ENCODE results near the gene RAB3C. TPM values are rescaled to one million over a fixed set of nuclear protein-coding genes. Genes with fewer than 3 reads are reported as not detected.

RAB3C gene
- total RNA-seq, 1 donor from 2014 or later = not detected

DNA sequence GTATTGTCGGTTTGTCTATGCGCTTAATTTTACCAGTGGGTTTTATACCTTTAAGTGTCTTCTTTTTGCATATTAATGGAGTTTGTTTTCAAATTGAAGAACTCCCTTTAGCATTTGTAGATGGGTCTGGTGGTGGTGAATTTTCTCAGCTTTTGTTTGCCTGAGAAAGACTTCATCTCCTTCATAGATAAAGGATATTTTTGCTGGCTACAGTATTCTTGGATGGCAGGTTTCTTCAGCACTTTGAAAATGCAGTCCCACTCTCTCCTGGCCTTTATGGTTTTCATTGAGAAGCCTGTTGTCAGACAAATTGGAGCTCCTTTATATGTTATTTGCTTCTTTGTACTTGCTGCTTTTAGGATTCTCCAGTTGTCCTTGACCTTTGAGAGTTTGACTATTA is 142.1 kb downstream of the RAB3C start:
- intact Hi-C loops (cut with micrococcal nuclease) = no loop called here

DNA sequence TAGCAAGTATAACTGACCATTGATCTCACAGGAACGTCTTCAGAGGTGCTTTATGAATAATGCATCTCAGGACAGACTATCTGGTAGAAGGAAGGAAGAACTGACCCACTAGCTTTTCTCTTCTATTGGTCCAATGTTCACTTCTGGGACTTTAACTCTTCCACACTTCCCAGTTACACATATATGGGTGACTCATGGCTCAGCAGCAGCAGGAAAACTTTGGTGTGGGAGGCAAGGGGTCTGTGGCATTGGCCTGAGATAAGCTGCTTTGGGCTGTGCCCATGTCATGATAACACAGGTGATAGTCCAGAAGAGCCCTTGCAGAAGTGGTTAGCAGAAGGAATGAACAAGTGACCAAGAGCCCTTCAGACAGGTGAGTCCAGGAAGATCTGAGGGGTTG is 148.8 kb downstream of the RAB3C start:
- intact Hi-C loops (cut with micrococcal nuclease) = no loop called here

DNA sequence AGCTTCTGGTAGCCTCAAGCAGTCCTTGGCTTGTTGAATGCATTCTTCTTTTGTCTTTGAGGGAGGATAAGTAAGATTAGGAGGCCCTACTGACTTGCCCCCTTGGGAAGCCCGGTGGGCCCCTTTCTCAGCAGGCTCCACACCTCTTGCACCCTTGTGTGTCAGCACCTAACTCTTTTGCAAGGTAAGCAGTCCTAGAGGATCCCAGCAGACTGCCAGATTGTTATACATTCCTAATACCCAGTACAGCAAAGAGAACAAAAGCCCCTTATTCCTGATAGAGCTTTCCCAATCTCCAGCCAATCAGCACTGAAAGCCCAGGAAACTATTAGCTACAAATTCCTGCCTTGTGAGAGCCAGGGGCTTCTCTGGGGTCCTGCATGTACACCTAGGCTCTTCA is 152.8 kb downstream of the RAB3C start:
- intact Hi-C loops (cut with micrococcal nuclease) = no loop called here

DNA sequence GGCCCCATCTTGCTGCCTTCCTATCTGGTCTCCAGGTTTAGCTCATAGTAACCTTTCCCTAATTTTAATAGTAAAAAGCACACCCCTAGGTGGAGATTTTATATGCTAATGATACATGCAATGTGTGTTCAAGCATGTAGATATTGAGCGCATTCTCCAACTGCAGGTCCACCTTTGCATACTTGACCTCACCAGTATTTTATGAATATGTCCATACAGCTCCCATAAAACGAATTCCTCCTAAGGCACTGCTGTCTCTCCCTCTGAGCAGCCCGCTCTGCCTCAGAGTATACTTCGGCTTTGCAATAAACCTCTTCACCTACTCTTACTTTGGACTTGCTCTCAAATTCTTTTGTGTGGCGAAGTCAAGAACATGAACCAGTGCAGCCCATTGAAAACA is 153.3 kb downstream of the RAB3C start:
- intact Hi-C loops (cut with micrococcal nuclease) = no loop called here

DNA sequence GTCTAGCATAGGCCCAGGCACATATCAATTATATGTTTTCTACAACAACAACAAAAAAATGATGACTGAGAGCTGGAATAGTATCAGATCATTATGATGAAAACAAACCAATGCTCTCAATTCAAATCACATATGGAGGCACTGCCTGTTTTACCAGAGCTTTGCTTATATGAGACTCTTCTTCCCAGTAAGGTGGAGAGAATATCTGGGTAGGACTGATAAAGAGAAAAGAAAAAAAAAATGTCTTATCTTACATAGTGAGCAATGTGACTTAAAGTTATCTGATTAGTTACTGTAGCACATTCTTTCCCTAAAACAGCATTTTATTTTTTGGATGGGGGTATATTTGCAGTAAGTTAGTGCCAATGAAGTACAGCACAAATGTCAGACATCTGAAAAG is 154.8 kb downstream of the RAB3C start:
- intact Hi-C loops (cut with micrococcal nuclease) = no loop called here

DNA sequence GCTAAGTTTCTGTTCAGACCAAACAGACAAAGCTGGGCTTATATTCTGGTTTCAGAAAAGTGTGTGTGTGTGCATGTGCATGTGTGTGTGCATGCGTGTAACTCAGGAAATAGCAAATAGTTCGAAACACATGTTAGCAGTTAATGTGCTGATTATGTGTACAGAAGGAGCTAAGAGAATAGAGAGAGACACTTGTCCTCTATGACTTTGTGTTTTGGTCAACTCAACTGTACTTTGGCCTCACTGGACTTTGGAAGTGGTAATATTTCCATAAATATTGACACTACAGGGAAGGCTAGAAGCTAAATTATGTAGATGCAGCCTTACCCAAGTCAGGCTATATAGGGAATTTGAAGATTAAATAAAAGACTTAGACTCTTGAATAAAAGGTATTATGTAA is 155.5 kb downstream of the RAB3C start:
- intact Hi-C loops (cut with micrococcal nuclease) = no loop called here

DNA sequence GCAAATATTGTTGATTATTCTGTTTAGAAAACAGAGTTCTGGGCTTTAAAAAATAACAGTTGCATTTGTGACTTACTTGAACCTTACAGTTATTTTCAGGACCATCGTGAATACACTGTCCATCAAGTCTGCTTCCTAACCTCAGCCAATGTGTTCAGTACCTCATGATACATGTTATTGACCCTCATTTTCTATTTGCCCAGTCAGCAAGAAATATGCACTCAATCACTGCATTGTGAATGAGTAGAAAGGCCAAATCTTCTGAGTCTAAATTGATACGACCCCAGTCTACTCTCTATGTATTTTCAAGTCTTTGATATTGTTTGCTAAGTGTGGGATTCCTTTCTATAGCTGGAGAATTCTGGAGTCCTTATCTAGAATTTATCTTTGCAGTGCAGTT is 156.2 kb downstream of the RAB3C start:
- intact Hi-C loops (cut with micrococcal nuclease) = no loop called here

DNA sequence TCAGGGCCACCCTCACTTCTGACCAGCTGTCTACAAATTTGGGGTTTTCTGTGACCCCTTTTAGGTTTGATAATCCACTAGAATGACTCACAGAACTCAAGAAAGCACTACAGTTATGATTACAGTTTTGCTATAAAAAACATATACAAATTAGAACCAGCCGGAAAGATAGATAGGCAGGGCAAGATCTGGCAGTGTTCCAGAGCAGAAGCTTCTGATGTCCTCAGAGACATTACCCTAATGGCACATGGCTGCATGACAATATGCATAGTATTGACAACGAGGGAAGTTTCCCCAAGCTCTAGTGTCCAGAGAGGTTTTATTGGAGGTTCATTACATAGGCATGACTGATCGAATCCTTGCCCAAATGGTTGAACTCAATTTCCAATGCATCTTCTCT is 158.1 kb downstream of the RAB3C start:
- intact Hi-C loops (cut with micrococcal nuclease) = no loop called here

DNA sequence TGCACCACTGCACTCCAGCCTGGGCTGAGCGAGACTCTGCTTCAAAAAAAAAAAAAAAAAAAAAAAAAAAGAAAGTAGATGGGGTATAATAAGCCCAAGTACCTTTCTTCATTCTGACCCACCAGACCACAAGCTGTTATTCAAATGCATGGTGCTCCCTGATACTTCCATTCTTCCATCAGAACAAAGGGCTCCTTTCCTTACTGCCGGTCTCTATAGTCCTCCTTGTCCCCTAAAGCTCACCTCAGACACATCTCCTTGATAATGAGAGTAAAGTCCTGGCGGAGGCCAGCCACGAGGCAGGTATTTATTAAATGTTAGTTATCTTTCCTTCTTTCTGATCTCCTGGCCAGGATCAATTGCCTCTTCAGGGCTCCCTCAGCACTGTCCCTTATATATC is 162.5 kb downstream of the RAB3C start:
- intact Hi-C loops (cut with micrococcal nuclease) = no loop called here

DNA sequence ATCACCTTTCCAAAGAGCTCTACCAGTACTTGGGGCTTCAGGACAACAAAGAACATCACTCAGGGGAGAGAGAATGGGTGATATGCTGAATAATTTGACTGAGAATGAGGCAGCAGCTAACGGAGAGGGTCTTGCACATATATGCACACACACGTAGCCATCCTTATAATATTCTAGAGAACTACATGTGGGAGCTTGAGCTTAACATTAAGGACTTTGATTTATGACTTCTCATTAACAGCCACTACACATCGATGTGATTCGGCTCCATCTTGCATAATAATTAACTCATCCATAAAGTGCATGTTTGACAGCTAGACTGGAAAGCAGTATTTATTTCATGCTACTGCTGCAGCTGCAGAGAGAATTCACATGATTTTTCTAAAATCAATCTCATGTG is 163.4 kb downstream of the RAB3C start:
- intact Hi-C loops (cut with micrococcal nuclease) = no loop called here

DNA sequence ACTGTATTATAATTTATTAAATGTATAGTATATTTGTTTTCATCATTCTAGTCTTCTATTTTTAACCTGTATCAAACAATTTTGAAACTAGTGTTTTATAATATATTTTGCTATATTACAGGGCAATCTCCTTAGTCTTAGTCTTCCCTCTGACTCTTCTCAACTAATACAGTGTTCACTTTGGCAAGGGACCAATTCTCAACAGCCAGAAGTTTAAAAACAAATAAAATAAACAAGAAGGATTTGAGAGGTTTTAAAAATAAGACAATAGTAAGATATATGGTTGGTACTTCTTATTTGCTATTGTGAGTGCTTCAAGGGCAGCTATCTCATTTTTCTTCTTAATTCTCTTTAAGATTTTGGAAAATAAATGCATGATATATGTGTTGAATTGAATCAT is 167.2 kb downstream of the RAB3C start:
- intact Hi-C loops (cut with micrococcal nuclease) = no loop called here

DNA sequence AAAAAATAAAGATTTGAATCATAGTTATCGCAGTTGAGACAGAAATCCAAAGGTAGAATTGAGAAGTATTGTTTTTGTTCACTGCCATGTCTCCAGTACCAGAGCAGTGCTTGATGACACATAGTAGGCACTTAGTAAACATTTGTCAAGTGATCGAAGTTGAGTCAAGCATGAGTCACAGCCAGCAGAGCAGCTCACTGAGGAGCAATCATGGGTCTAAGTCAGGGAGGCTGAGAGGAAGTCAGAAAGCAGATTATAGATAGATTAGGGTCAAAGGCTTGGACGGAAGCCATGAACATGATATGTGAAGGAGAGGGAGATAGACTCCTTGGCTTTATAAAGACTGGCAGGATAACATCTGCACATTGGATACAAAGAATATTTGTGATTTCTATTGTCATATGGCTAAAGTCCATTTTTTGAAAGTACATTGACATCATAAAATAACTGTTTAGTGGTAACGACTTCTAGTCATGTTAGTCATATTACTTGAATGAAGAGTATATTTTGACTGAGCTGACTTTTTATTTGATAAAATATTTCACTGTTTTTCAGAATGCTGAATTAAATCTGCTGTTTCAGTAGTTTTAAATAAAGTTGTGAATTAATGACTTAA is 168.5 kb downstream of the RAB3C start:
- intact Hi-C loops (cut with micrococcal nuclease) = no loop called here

DNA sequence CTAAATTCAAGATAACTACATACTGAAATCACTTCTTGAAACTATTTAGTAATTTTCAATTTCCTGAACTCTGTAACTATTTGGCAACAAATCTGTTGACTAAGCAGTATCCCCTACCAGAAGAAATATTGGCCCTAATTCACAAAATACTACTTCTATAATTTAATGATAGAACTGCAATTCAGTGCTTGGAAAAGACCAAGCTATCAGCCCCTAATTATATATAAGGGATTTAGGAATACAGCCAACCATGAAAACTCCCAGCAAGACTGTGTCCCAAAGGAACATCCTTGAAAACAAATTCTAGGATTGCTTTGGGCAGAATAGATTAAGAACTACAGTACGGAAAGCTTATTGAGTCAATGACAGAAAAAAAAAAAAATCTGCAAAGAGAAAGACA is 169.2 kb downstream of the RAB3C start:
- intact Hi-C loops (cut with micrococcal nuclease) = no loop called here

DNA sequence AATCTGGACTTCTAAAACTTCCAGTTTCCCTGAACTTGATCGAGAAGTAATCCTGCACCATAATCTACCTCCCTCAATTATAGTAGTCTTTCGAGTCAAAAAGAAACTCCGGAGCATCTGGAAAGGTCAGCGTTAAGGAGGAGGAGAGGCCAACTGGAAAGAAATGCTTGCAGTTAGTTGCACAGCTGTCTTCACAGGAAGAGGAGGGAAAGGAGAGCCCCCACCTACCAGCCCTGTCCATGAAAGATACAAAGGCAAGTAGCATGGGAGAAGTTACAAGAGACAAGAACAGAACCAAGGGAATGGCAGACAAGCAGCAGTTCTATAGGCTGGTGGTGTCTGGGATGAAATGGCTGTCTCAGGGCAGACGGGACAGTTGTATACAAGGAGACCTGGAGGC is 170.6 kb downstream of the RAB3C start:
- intact Hi-C loops (cut with micrococcal nuclease) = no loop called here

DNA sequence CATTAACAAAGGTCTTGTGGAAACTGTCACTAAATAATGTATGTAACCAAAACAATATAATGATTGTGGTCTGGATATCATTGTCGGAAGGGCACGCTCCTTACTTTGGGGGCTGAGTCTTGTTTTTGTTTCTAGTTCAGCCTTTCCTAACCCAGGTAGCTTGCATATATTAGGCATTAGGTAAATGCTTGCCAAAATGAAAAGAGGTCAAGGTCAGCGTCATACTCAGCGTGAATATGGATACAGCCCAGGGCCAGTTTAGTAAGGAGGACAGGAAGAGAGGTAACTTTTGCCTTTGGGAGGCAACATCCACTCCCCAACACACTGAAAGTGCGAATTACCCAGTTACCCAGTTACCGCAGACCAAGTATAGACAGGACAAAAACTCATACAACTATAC is 171.4 kb downstream of the RAB3C start:
- intact Hi-C loops (cut with micrococcal nuclease) = no loop called here

DNA sequence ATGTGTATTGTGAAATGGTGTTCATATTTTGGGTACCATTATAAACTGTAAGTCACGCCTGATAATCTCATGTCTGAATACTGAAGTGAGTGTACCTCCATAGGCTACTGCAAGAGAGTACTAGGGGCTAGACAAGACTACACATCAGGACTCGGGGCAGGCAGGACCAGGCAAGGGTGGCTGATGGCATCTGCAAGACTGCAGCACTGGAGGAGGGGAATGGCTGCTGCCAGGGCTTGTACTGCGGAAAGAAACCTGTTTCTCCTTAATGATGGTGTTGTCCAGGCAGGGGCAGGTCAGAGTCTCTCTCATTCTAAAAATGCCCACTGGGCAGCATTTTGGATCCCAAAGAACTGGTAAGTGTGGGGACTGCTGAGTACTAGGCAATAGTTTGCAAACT is 172.5 kb downstream of the RAB3C start:
- intact Hi-C loops (cut with micrococcal nuclease) = no loop called here

DNA sequence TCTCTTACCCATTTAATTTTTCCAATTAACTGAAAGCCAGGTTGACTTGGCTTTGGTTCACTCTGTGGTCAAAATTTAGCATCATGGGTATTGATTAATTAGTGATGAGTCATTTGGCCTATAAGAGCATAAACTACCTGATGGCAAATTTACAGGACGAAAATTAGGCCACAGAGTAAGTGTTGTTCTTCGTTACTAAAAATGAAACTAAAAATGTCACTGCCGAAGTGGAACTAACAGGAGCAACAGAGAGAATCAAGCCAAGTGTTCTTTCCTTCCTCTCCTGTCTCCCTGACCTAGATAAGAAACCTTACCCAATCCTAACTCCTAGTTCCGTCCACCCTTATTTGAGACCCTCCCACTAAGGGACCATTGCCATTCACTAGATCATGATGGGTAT is 176.9 kb downstream of the RAB3C start:
- intact Hi-C loops (cut with micrococcal nuclease) = no loop called here

DNA sequence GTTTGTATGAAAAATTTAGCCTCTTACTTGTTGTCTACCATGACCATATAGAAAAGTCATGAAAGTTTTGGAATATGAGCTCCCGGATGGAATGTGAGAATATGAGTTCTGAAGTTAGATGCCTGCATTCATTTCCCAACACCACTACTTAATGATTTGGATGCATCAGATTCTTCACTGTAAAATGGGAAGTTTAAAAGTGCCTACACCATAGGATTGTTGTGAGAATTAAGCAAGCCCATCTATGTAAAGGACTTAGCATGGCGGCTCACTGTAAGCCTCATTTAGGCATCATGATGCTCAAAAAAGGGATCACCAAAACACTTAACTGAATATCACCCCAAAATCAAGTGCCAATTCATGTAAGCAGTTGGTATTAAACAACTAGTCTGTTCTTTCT is 177.3 kb downstream of the RAB3C start:
- intact Hi-C loops (cut with micrococcal nuclease) = no loop called here

DNA sequence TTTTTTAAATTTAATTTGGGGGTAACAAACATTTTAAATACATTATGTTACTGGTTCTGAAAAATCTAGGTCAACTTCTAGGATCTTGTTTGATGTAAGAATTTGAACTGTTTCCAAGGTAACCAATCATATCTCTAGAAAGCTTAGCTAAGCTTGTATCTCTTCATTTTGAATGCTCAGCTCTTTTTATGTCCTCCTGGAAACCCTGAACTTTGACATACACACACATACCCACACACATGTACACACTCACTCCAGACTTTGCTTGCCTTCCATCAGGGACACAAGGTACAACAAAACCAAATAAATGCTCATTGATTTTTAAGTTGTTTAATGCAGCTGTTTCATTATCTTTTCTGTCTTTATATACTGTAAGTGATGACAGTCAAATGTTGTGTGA is 178.5 kb downstream of the RAB3C start:
- intact Hi-C loops (cut with micrococcal nuclease) = no loop called here

DNA sequence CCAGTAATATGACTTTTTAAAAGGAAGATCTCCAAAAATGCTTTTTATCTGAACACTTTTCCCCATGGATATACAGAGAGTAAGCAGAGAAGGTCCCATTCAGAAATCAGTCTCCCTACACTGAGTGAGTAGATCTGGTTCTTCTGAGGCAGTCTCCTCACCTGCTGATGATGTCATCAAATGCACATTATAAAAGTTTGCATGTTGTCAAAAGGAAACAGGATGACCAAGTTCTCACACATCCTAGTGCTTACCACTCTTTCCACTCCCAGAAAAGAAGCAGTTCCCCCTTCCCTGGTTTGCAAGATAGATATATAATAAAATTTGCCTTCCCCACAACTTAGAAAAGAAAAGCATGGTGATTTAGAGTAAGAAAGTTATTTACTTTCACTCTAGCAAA is 180.5 kb downstream of the RAB3C start:
- intact Hi-C loops (cut with micrococcal nuclease) = no loop called here

DNA sequence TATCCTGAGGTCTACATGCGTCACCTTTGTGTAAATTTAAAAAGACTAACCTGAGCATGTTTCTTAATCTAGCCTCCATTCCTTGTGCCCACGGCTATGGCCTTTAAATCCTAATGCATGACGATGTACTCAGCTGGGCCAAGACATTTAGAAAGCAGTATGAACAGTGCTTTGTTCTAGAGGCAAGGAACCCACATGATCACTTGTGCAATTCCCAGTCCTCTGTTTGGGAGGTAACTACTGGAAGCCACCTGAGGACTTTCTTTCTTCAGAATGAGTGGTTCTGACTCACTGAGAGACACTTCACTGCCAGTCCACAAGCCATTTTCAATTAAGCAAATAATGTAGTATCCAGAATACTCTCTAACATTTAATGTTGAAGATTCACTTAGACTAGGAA is 181.3 kb downstream of the RAB3C start:
- intact Hi-C loops (cut with micrococcal nuclease) = no loop called here

DNA sequence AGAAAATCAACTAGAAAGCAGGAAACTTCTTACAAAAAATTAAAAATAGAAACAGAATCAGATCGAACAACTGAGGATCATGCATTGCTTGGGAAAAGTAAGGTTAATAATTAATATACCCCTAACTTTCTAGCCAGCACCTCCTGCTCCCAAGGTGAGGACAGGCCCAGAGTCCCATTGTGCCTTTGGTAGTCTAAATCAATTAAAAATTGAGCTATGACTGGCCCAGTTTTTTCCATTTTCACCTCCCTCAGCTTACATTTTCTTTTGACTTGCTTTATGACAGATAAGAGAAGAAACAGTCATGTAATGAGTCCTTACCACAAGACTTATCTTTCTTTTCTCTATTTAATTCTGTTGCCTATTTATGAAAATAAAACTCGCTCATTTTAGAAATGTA is 182.2 kb downstream of the RAB3C start:
- intact Hi-C loops (cut with micrococcal nuclease) = no loop called here

DNA sequence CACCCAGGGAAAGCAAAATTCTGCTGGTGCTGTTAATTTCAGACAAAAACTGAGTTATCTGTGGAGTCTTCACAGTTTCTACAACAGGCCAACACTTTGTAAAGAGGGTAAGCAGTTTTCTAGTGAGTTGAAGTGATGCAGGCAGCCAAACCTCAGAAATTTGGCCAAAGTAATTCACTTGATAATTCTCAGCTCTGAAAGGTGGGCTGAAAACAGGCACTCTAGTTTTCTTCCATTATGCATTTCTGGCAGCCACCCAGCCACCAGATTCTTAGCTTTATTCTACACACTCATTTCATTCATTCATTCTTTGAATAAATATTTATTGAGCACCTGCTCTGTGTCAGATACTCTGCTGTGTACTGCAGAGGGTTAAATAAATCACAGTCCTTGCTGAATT is 184.2 kb downstream of the RAB3C start:
- intact Hi-C loops (cut with micrococcal nuclease) = no loop called here

DNA sequence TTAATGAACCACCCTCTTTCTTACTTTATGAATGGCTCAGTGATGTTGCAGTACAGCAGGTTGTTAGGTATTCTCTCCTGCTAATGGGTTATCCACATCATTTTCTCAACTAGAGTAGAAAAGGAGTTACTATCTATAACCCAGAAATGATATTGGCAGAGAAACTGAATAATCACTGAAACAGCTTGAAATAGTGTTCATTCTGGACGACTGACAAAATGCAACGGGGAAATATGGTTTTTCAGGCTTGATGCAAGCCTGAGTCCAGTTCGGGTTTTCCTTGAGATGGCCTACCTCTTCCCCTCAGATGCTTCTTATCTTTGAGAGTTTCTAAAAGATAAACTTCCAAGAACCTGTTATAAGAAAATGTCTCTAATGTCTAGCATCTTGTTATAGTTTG is 187.3 kb downstream of the RAB3C start:
- intact Hi-C loops (cut with micrococcal nuclease) = no loop called here
